NCI-H748 (cell line): ENCODE measurements around the gene BBS4.
"Not testable (repeated sequence)": the region's sequence is repeated elsewhere in the genome, so short reads cannot be mapped to it uniquely, and the experiment has no call there.

Experiments
- DNase-seq: peaks from one replicate; lab custom pipeline; 2025; ENCODE audit not compliant: unreplicated experiment; lab: John Stamatoyannopoulos, UW

BBS4 gene

DNA sequence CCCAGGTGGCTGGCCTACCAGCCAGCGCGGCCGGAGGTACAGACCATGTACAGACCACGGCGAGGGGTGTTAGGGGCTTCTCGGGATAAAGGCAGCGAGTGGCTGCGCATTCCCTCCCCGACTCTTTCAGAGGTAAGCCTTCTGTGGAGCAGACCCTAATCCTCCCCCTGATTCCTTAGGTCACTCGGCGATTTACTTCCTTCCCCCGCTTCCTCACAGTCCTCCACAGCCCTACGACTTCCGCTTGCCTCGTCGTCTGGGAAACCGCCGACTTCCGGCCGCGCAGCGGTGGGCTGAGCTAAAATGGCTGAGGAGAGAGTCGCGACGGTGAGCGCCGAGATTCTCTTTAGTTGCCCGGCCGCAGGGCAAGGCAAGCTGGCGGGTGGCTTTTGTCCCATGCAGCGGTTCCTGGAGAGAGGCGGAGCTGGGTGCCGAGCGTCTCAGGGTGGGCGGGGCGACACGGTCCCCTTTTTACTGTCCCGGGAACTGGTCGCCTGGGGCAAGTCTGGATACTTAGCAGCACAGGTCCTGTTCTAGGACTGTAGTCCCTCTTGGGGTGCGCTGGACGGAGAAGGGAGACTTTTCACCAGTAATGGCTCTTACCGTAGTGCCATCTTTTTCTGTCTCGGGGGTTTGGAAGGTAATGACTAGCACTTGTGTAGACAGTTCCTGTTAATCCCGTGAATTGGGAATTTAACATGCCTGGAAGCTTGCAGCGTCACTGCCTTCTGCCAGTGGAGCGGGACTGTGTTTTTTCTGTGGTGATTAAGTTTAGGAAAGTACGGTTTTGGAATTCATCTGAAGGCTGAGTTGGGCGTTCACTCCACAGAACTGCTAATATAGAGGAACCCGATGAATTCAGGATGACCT is at the start of gene BBS4, which contains the start of gene HIGD2B:
TSS of gene BBS4 (plus strand) at position 283 of the 870 bp plus-strand sequence. CDS start at position 304, 21 bp downstream.
TSS of gene HIGD2B (minus strand) at position 258 of the 870 bp plus-strand sequence. CDS start 9,808 bp downstream, outside the sequence.
- no peak for DNase-seq

- DNase-seq, result not testable (repeated sequence)
These were observed 49.3 kb upstream of the BBS4 start for GRCh38 chr15:72636519-72637282.

DNA sequence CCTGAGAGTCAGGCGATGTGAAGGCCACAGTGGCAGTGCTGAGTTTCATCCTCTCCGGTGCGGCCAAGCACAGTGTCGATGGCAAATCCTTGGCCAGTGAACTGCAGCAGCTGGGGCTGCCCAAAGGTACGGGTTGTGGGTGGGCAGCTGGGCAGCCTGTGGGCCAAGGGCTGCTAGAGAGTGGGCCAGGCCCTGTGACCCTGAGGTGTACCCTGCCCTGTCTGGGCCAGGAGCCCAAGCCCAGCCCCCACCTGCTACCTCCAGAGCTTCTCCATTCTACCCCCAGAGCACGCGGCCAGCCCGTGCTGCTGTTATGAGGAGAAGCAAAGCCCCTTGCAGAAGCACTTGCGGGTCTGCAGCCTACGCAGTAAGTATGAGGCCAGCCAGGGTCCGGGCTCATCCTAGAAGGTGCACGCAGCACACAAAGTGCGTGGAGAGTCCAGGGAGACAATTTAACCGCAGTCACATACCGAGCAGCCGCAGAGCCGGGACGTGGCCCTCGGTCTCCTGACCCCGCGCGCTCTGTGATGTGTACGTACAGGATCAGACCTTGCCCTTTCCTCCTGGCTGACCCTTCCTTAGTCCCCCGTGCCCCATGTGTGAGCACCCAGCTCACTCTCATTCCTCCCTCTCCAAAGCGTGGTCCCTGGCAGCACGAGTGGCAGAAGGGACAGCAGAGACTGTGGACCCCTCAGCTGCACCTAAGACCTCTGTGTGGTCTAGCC is 46.1 kb upstream of the BBS4 start:
- DNase-seq, result not testable (repeated sequence)

DNA sequence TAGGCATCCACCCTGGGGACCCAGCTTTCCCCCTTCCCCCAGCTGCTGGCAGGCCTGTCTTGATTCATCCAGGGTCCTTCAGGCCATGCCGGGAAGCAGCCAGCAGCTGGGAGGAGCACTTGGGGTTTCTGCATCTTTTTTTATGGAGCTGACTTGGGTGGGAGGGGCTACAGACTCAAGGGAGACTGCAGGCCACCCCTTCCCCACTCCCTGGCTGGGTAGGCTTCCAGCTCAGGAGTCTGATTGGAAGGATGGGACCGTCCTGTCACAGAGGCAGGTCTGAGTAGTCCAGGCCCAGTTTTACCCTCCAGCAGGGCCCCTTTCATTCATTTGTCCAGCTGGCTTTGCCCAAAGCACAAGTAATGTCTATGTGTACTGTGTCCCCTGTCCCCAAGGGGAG is 43.7 kb upstream of the BBS4 start:
- not testable (repeated sequence) for DNase-seq

GRCh38 chr15:72648631-72649253 is 37.3 kb upstream of the BBS4 start:
- DNase-seq, result not testable (repeated sequence)

- not testable (repeated sequence) for DNase-seq
These were observed 31.6 kb upstream of the BBS4 start, which contains the start of gene GOLGA6B for GRCh38 chr15:72654397-72654796. Gene GOLGA6B (plus strand): TSS chr15:72654697. CDS start chr15:72654738, 41 bp downstream.

DNA sequence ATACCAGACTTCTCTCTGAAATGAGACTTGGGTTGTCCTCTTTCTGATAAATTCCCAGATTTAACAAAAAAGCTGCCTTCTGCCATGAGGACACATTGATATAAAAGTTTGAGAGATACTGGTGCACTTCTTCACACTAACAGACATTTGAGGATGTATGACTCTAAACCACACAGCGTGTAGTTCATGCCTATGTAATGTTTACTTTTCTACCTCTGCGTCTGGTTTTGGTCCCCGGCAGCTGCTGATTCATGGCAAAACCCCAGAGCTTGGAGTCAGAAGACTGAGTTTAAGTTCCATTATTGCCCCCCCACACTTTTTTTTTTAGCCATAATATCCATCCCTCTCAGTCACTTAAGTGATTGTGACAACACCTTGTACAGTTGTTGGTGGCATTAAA is 30.0 kb upstream of the BBS4 start:
- DNase-seq, result not testable (repeated sequence)

- not testable (repeated sequence) for DNase-seq
These were observed 24.9 kb upstream of the BBS4 start for GRCh38 chr15:72661081-72661480.

DNA sequence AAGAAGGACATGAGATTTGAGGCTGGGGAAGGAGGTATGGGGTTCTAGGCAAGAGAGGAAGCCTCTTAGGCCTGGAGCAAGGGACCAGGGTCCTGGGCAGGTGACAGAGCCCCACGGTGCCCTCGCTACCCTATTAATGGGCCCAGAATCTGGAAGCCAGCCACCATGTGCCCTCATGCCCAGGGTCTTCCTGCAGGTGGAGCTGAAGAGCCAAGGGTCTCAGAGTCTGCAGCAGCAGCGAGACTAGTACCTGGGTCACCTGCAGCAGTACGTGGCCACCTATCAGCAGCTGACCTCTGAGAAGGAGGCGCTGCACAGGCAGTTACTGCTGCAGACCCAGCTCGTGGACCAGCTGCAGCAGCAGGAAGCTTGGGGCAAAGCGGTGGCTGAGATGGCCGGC is 22.1 kb upstream of the BBS4 start:
- not testable (repeated sequence) for DNase-seq

DNA sequence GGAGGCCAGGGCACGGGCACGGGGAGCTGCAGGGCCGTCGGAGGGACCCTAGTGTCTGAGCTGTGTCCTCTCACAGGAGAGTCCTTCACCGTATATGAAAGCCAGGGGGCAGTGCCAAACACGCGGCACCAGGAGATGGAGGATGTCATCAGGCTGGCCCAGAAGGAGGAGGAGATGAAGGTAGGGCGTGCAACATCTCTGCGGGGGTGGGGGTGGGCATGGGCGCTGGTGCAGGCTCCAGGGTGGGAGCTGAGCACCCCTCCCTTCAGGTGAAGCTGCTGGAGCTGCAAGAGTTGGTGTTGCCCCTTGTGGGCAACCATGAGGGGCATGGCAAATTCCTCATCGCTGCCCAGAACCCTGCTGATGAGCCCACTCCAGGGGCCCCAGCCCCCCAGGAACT is 20.3 kb upstream of the BBS4 start:
- DNase-seq, result not testable (repeated sequence)

DNA sequence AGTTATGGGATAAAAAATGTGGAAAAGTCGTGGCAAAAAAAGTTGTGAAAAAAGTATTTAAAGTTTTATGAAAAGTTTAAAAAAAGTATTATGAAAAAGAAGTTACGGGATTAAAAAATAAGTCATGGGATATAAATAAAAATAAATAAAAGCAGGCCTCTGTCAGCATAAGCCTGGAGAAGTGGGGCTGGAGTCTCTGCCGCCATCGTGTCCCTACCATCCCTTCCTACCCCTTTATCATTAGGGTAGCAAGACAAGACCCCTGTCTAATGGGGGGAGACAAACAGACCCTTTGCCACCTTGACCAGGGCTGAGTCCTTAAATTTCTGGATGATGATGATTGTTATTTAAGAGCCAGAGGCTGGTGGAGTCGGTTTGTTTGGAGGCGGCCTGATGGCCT is 16.2 kb upstream of the BBS4 start:
- not testable (repeated sequence) for DNase-seq

DNA sequence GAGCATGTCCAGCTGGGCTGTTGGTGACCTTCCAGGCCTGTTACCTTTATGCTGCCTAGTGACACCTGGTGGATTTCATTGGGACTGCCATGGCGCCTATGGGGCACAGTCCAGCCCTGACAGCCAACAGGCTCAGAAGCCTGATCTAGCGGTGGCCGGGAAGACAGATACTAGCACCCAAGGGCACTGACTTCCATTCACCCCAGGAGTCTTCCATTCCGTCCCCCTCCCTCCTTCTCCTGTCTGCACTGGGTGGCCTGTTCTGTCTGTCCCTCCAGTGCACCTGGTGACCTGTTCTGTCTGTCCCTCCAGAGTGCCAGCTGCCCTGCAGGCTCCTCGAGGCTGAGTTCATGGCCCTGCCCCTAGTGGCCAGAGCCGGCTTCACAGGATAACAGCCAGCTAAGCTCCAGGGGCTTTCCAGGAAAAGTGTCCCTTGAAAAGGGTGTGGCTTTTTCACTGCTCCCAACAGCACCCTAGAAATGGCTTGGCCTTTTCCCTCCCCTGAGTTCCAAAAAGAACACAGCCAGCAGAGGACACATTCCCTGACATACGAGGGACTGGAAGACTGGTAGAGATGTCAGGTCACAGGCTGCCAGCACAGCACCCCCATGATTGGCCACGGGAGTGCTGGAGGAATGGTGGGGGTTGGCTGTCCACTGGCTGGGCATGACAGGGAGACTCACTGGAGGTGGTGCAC is 15.2 kb upstream of the BBS4 start:
- DNase-seq, result not testable (repeated sequence)

DNA sequence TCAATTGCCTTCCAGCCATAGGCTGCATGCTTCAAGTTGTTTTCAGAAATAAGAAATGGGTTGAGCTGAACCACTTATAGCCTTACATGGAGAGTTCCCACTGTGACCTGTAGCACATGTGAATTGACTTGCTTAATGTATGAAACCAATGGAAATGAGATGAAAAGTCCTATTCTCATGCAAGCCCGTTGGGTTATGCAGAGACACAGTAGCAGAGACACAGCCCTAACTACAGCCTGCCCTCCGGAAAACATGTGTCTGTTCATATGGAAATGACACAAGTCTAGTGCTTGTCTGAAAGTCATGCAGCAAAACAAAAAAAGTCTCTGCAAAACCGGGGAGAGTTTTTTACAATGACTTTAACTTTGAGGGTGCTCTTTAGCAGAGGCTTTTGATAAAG is 14.5 kb upstream of the BBS4 start:
- no peak for DNase-seq

GRCh38 chr15:72676838-72677237 is 9.2 kb upstream of the BBS4 start:
- no peak for DNase-seq

- DNase-seq, result no peak
These were observed 5.1 kb upstream of the BBS4 start for GRCh38 chr15:72680931-72681330.

DNA sequence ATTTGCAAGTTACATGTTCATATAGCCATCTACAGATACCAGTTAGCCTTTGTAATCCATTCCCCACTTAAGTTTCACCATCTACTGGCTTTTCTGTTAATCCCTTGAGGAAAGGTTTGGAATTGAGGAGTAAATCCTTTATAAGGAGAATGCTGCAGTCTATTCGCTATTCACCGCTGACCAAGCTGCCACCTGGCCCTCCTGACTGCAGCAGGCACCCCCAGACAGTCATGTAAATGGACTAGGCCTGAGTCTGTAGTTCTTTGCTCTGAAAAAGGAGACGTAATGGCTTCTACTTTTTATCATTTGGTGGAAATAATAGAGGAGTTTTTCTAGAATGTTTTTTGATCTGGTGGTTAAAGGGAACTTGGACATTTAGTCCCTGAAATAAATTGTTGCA is 3.2 kb upstream of the BBS4 start:
- DNase-seq, result no peak

DNA sequence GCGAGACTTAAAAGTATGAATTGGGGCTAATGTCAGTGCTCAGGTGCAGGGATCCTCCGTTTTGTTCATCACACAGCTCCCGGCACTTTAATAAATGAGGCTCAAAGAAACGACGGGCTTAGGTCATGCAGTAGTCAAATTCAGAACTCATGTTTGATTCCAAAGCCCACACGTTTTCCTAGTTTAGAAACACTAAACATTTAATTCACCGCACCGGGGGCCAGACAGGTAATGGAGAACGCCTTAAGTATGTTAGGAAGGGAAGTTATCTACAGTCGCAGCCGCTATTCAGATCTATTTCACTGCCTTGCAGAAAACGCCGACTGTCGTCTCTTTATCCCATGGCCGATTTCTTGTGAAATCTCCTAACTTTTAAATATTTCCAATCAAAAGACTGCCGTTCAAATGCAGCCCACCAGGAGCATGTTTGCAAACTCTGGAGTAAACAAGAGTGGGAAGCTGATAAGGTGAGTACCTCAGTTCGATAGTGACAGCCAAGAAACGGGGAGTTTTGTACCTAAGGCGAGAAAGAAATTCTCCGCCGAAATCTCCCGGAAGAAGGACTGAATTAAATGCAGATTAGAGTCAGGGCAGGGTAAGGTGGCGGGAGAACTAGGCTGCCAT is 594 bp upstream of the BBS4 start:
- no peak for DNase-seq

GRCh38 chr15:72688697-72689096 is 2.7 kb downstream of the BBS4 start:
- DNase-seq, result no peak

DNA sequence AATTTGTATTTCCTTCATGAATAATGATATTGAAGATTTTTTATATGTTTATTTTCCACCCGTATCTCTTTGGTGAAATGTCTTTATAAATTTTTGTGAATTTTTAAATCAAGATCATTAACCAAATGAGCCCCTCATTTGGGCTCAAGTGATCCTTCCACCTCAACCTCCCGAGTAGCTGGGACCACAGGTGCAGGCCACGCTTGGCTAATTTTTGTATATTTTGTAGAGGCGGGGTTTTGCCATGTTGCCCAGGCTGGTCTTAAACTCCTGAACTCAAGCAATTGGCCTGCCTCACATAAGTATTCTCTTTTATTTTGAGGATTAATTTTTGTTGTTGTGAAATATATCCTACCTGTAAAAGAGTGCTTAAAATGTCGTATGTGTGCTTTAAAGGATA is 4.9 kb downstream of the BBS4 start:
- DNase-seq, result no peak

- no peak for DNase-seq
These were observed 12.9 kb downstream of the BBS4 start for GRCh38 chr15:72698938-72699337.
